ENCODE results near the gene OR4E2. TPM values are rescaled to one million over a fixed set of nuclear protein-coding genes. Genes with fewer than 3 reads are reported as not detected.
"Not testable (repeated sequence)": the region's sequence is repeated elsewhere in the genome, so short reads cannot be mapped to it uniquely, and the experiment has no call there.

OR4E2 gene, protein sequence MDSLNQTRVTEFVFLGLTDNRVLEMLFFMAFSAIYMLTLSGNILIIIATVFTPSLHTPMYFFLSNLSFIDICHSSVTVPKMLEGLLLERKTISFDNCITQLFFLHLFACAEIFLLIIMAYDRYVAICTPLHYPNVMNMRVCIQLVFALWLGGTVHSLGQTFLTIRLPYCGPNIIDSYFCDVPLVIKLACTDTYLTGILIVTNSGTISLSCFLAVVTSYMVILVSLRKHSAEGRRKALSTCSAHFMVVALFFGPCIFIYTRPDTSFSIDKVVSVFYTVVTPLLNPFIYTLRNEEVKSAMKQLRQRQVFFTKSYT
- not detected in 2 replicates for total RNA-seq

DNA sequence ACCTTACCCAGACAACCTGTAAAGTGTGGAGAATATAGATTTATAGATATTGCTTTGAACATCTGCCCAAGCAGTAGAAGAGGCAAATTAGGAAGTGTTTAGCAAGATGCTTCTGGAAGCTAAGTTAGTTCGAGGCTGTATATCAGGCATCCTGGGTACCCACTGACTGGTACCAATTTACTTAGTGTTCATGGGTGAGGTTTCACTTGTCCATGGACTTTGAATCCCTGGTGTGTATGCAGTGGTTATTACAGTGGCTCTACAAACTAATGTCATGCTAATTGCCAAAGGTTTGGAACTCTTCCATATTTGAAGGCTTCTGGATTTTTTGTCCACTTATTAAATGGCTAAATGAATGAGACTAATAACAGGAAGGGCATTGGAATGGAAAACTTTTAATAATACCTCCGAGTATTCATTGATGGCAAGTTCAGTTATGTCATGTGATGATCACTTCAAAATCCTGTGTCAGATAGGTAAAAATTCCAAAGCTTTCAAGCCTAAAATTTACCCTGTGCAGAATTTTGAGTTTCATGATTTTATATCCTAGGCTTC is at the start of gene OR4E2:
TSS of gene OR4E2 (plus strand) at position 505 of the 555 bp plus-strand sequence. CDS start 11,248 bp downstream, outside the sequence.
- H3K4me3 ChIP-seq (ENCODE audit: low read depth, low read length), result no peak within 1 kb of the TSS
- TF ChIP-seq, protein P1, sequence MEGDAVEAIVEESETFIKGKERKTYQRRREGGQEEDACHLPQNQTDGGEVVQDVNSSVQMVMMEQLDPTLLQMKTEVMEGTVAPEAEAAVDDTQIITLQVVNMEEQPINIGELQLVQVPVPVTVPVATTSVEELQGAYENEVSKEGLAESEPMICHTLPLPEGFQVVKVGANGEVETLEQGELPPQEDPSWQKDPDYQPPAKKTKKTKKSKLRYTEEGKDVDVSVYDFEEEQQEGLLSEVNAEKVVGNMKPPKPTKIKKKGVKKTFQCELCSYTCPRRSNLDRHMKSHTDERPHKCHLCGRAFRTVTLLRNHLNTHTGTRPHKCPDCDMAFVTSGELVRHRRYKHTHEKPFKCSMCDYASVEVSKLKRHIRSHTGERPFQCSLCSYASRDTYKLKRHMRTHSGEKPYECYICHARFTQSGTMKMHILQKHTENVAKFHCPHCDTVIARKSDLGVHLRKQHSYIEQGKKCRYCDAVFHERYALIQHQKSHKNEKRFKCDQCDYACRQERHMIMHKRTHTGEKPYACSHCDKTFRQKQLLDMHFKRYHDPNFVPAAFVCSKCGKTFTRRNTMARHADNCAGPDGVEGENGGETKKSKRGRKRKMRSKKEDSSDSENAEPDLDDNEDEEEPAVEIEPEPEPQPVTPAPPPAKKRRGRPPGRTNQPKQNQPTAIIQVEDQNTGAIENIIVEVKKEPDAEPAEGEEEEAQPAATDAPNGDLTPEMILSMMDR (IDR thresholded peaks at IDR 0.05; ENCODE audit: insufficient read depth, low read depth, low read length), result no peak
- no peak for DNase-seq (ENCODE audit: low read depth)

DNA sequence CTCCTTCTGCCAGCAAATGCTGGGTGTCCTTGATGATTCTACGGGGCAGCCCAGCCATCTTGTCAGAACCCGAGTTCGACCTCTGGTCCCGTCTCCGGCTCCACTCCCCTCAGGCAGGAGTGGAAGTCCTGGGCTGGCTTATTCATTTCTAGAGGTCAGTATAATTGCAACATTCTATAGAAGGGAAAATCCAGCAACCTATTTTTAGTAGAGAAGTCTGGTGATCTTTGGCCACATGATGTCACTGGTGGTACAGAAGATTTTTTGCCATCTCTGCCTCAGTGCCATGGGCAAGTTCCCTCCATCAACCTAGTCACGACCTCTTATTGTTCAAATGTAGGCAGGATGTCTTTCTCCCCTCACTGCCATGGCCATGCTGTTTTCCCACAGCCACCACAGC is 41.3 kb upstream of the OR4E2 start:
- TF ChIP-seq, protein P1 (IDR thresholded peaks at IDR 0.05; ENCODE audit: insufficient read depth, low read depth, low read length), result no peak
- no peak for DNase-seq (ENCODE audit: low read depth)
- no peak overlapping the region for H3K4me3 ChIP-seq (ENCODE audit: low read depth, low read length)

DNA sequence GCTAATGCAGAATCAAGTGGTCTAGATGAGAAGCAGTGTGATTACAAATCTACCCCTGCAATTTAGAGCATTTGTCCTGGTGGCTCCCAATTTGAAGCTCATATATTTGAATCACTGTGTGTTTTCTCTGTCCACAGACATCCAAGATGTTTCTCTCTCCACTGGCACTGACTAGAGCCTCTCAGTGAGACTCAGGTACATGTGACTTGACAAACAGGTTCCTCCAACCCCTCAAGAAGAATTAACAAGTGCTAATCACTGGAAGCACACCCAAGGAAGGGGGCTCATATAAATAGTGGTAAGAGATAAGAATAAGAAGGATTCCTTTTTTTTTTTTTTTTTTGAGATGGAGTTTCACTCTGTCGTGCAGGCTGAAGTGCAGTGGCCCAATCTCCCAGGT is 39.4 kb upstream of the OR4E2 start:
- no peak overlapping the region for H3K4me3 ChIP-seq (ENCODE audit: low read depth, low read length)
- no peak for DNase-seq (ENCODE audit: low read depth)
- TF ChIP-seq, protein P1 (IDR thresholded peaks at IDR 0.05; ENCODE audit: insufficient read depth, low read depth, low read length), result no peak

DNA sequence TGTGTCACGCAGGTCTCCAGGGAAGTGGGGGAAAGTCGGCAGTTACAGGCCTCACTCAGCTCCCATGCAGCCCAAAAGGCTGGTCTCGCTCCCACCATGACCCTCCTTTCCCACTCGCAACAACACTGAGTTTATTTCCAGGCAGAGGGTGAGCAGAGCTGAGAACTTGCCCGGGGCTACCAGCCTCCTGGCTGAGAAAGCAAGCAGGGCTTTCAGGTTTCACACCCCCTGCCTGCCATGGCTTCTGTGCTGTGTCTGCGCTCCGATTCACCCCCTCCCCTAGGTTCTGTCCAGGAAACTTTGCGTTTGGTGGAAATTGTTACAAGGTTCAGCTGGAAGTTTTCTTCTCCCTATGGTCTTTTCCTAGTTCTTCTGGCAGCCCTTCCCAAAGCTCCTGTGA is 36.0 kb upstream of the OR4E2 start:
- TF ChIP-seq, protein P1 (IDR thresholded peaks at IDR 0.05; ENCODE audit: insufficient read depth, low read depth, low read length), result no peak
- no peak overlapping the region for H3K4me3 ChIP-seq (ENCODE audit: low read depth, low read length)
- DNase-seq (ENCODE audit: low read depth), result no peak

DNA sequence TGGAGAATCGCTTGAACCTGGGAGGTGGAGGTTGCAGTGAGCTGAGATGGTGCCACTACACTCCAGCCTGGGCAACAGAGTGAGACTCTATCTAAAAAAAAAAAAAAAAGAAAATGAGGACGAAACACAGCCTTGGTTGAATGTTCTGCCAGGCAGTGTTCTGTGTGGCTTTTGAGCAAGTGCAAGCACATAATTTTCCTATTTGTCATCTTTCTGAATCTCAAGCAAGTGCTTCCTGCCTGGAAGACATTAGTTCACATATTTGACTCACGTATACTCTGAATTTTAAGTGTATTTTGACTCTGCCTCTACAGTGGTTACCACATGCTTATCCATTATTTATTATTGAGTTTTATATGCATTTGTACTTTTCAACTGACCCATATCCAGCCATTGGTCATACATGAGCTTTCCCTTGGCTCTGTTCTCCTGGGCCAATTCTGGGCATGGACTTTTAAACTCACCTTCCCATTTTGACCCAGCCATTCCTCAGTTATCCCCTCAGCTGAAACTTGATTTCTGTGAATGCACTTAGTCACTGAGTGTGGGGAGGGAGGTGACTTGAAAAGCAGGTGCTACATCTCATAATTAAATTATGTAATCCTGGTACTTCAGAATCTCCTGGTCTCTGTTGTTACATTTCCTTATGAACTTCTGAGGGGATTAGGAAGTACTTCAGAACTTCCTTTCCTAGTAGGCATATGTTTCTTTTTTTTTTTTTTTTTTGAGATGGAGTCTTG is 27.0 kb upstream of the OR4E2 start:
- TF ChIP-seq, protein P1 (IDR thresholded peaks at IDR 0.05; ENCODE audit: insufficient read depth, low read depth, low read length), result no peak
- peak; percentile 49 for DNase-seq (ENCODE audit: low read depth)
- H3K4me3 ChIP-seq (ENCODE audit: low read depth, low read length), result no peak overlapping the region

DNA sequence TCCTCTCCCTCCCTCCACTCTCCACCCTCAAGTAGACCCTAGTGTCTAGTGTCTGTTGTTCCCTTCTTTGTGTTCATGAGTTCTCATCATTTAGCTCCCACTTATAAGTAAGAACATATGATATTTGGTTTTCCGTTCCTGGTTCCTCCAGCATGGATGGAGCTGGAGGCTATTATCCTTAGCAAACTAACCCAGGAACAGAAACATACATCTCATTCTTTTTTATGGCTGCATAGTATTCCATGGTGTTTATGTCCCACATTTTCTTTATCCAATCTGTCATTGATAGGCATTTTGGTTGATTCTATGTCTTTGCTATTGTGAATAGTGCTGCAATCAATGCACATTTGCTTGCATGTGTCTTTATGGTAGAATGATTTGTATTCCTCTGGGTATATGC is 23.1 kb upstream of the OR4E2 start:
- DNase-seq (ENCODE audit: low read depth), result not testable (repeated sequence)

DNA sequence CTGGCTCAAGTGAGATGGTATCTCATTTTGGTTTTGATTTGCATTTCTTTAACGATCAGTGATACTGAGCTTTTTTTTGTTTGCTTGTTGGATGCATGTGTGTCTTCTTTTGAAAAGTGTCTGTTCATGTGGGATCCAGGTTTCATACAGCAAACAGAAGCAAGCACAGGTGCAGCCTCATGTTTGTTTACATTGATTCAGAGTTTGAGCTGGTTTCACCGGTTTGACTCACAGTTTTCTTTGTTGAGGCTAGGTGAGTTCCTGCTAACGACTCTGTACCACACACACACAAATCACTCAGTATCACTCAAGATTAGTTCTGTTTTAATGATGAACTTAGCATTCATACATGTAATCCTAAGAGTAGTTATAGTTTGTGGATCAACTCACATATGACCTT is 22.6 kb upstream of the OR4E2 start:
- TF ChIP-seq, protein P1 (IDR thresholded peaks at IDR 0.05; ENCODE audit: insufficient read depth, low read depth, low read length), result no peak
- DNase-seq (ENCODE audit: low read depth), result no peak
- H3K4me3 ChIP-seq (ENCODE audit: low read depth, low read length), result no peak overlapping the region

More for the DNA sequence above, 23.1 kb upstream of the OR4E2 start:
- H3K4me3 ChIP-seq (ENCODE audit: low read depth, low read length), result not testable (repeated sequence)

Data from fibroblast of villous mesenchyme (primary cell).